Body of pancreas (tissue), 4 donors: ENCODE data around the gene TSPEAR.

Source experiments
- POLR2A ChIP-seq, 3 donors: fragments of 450-650 bp; IDR thresholded peaks; one replicate each; pipeline ENCODE4 v1.6.1; 2016; ENCODE audit warnings: antibody characterized with exemption in 3 of 3, mild to moderate bottlenecking in 2 of 3
- TF ChIP-seq, protein P1 (sequence below), 7 experiments: fragments of 450-650 bp in 4 of 7; fragments of 200-600 bp in 3 of 7; sonication (generic) in 3 of 7; IDR thresholded peaks; one replicate each; pipeline ENCODE4 v1.5.1; 2016 to 2019; ENCODE audit warnings: antibody characterized with exemption in 7 of 7

DNA sequence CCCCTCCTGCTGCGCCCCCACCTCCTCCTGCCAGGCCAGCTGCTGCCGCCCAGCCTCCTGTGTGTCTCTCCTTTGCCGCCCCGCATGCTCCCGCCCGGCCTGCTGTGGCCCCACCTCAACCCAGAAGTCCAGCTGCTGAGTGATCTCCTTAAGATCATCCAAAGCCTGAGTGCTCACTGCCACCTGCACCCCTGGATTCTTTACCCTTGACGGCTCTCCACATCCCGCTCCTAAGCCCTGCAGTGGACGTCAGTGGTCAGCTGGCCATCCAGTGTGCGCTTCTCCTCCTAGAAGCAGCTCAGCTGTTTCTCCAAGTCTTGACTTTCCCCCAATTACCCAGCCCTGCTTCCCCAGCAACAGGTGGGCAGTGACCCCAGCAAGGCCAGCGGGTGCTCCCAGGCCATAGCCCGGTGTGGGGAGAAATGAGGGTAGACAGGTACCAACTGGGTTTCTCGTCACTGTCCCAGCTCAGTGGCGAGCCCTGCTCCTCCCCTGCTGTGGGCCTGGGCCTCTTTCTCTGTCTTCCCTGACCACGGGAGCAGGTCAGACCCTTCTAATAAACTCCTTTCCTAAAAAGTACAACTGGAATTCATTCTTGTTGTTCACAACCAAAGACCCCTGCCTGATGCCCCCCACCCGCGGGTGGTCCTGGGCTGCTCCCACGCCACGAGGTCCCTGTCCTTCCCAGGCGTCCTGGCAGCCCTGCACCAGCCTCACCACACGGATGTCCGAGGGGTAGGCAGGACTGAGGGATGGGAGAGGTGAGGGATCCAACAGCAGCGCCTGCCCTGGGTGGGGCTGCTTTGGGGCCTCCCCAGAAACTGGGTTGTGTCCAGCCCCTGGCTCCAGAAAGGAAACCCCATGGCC, 109.5 kb downstream of the TSPEAR start:
- TF ChIP-seq, protein P1, sequence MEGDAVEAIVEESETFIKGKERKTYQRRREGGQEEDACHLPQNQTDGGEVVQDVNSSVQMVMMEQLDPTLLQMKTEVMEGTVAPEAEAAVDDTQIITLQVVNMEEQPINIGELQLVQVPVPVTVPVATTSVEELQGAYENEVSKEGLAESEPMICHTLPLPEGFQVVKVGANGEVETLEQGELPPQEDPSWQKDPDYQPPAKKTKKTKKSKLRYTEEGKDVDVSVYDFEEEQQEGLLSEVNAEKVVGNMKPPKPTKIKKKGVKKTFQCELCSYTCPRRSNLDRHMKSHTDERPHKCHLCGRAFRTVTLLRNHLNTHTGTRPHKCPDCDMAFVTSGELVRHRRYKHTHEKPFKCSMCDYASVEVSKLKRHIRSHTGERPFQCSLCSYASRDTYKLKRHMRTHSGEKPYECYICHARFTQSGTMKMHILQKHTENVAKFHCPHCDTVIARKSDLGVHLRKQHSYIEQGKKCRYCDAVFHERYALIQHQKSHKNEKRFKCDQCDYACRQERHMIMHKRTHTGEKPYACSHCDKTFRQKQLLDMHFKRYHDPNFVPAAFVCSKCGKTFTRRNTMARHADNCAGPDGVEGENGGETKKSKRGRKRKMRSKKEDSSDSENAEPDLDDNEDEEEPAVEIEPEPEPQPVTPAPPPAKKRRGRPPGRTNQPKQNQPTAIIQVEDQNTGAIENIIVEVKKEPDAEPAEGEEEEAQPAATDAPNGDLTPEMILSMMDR (IDR thresholded peaks at IDR 0.05) = no peak
- no peak for TF ChIP-seq POLR2A (IDR thresholded peaks at IDR 0.05)
